GM12878 (cell line): ENCODE results near the gene ATF6B. TPM values are rescaled to one million over a fixed set of nuclear protein-coding genes. Genes with fewer than 3 reads are reported as not detected.

Source experiments
- ATAC-seq: fragments of 200-7000 bp; cut with Tn5 transposase; 3 replicates; pipeline ENCODE4 v1.9.1; 2020; ENCODE audit warnings: mild to moderate bottlenecking, moderate library complexity
- BruUV-seq: library from RNA; stranded (reverse); fragments of 400-500 nt; replicated peaks from 2 replicates; lab custom pipeline; 2021; lab: Mats Ljungman, UMichigan
- CTCF ChIA-PET: fragments of 300-600 bp; sonication (Branson Sonifier 250); formaldehyde crosslinking; extraction: SDS; loops from one replicate; lab custom pipeline; 2021; ENCODE audit warnings: inconsistent platforms; lab: Yijun Ruan, JAX
- POLR2A ChIA-PET: fragments of 350-600 bp; formaldehyde crosslinking; extraction: SDS; loops from one replicate; lab custom pipeline; 2021; ENCODE audit warnings: inconsistent platforms; lab: Charles Lee
- RAD21 ChIA-PET: fragments of 300-600 bp; sonication (Branson Sonifier 250); formaldehyde crosslinking; loops from one replicate; lab custom pipeline; 2023; ENCODE audit warnings: antibody characterized with exemption; ENCODE audit not compliant: unreplicated experiment; lab: Charles Lee
- SMC1A ChIA-PET: fragments of 300-600 bp; sonication (Branson Sonifier 250); formaldehyde crosslinking; loops from one replicate; lab custom pipeline; 2023; ENCODE audit not compliant: unreplicated experiment, uncharacterized antibody; lab: Charles Lee
- DNase-seq: peaks from one replicate; pipeline ENCODE4 v3.0.0-alpha.2; 2011; ENCODE audit warnings: low read depth, low spot score
- FAIRE-seq: peaks from 3 replicates; lab custom pipeline; 2011; peaks lifted over from hg19 to GRCh38; lab: Jason Lieb, UNC
- H2AFZ ChIP-seq: 2 replicates; pipeline ENCODE4 v1.6.0; 2011; ENCODE audit warnings: low read depth, low read length, control low read depth; ENCODE audit not compliant: control insufficient read depth
- H3K27ac ChIP-seq: 2 replicates; pipeline ENCODE4 v1.5.1; 2011; ENCODE audit warnings: control low read depth; ENCODE audit not compliant: control insufficient read depth, insufficient read depth
- H3K27me3 ChIP-seq, 2 experiments: replicated peaks in 1 of 2; 2 replicates each; pipeline versions ENCODE4 v1.6.0 to v1.6.1; 2011; ENCODE audit warnings: low read length in 1 of 2; ENCODE audit not compliant: control insufficient read depth in 2 of 2, insufficient read depth in 2 of 2
- H3K36me3 ChIP-seq, 2 experiments: 2 replicates each; pipeline ENCODE4 v1.5.1; 2011; ENCODE audit warnings: low read length in 1 of 2; ENCODE audit not compliant: control insufficient read depth in 2 of 2, insufficient read depth in 2 of 2
- H3K4me1 ChIP-seq: 2 replicates; pipeline ENCODE4 v1.6.1; 2011; ENCODE audit warnings: mild to moderate bottlenecking, low read length, moderate library complexity, mixed read lengths; ENCODE audit not compliant: control insufficient read depth, insufficient read depth
- H3K4me2 ChIP-seq: 2 replicates; pipeline ENCODE4 v1.6.0; 2011; ENCODE audit warnings: control low read depth; ENCODE audit not compliant: control insufficient read depth, insufficient read depth
- H3K4me3 ChIP-seq: fragments of 200-600 bp; sonication (generic); 2 replicates; pipeline ENCODE4 v1.5.1; 2016
- H3K79me2 ChIP-seq: 2 replicates; pipeline ENCODE4 v1.6.0; 2011; ENCODE audit warnings: low read length; ENCODE audit not compliant: control insufficient read depth, insufficient read depth
- H3K9ac ChIP-seq: 2 replicates; pipeline ENCODE4 v1.8.0; 2011; ENCODE audit warnings: low read length, control low read depth, mixed read lengths; ENCODE audit not compliant: control insufficient read depth, insufficient read depth
- H3K9me3 ChIP-seq: replicated peaks from 3 replicates; pipeline ENCODE4 v1.5.1; 2011; ENCODE audit warnings: mild to moderate bottlenecking, low read length; ENCODE audit not compliant: control insufficient read depth, insufficient read depth
- H4K20me1 ChIP-seq: 2 replicates; pipeline ENCODE4 v1.6.0; 2011; ENCODE audit not compliant: control insufficient read depth, insufficient read depth
- CBFB ChIP-seq: IDR thresholded peaks from 2 replicates; pipeline ENCODE4 v1.6.1; 2016; ENCODE audit warnings: antibody characterized with exemption, low read depth
- FOXM1 ChIP-seq: IDR thresholded peaks from 2 replicates; pipeline ENCODE4 v1.6.1; 2012; ENCODE audit warnings: low read depth, mild to moderate bottlenecking, inconsistent platforms, low read length, moderate library complexity
- SREBF2 ChIP-seq: IDR thresholded peaks from 2 replicates; pipeline ENCODE4 v1.6.1; 2012; ENCODE audit warnings: mild to moderate bottlenecking, low read length
- TARDBP ChIP-seq: IDR thresholded peaks from 2 replicates; pipeline ENCODE4 v1.6.1; 2016; ENCODE audit warnings: borderline replicate concordance
- WGBS: methylation state at CpG from one replicate; pipeline ENCODE4 v1.1.6; 2016; ENCODE audit warnings: low lambda C conversion rate; ENCODE audit not compliant: insufficient replicate concordance, insufficient coverage; ENCODE audit errors: missing lambda C conversion rate; 5-methylcytosine and 5-hydroxymethylcytosine counted together
- in situ Hi-C: fragments of 300-500 bp; cut with MboI; formaldehyde crosslinking; loops from 9 replicates; pipeline ENCODE4 v1.14.3; 2018; ENCODE audit warnings: mixed read lengths
- intact Hi-C: fragments of 100-400 bp; cut with micrococcal nuclease; formaldehyde crosslinking; loops from one replicate; pipeline ENCODE4 v1.14.2; 2022; ENCODE audit not compliant: unreplicated experiment
- polyA plus RNA-seq, 11 experiments: library from polyadenylated mRNA; depleted of rRNA in 4 of 11; unstranded in 6 of 11; stranded (reverse) in 5 of 11; fragments of >200 nt; fragmentation: Nextera tagmentation in 4 of 11; fragmentation: Illumina TruSeq in 1 of 11; extraction: Ambion mirVana in 4 of 11; extraction: Trizol in 1 of 11; gene quantifications; 1 replicate in 1 of 11; 2 replicates in 10 of 11; pipeline versions ENCODE4 v1.2.1 to v1.2.3, GENCODE V29; 2011 to 2016; ENCODE audit warnings: inconsistent platforms in 2 of 11, missing spikeins in 2 of 11, low read depth in 1 of 11
- total RNA-seq, 4 experiments: library from RNA; depleted of rRNA in 3 of 4; stranded (reverse); fragments of >200 nt in 3 of 4; fragmentation: Illumina TruSeq in 1 of 4; extraction: Trizol in 1 of 4; gene quantifications; 2 replicates each; pipeline versions ENCODE4 v1.2.1 to v1.2.3, GENCODE V29; 2013 to 2021
- TF ChIP-seq, protein P1 (sequence below): IDR thresholded peaks from 2 replicates; pipeline ENCODE4 v1.6.1; 2012; ENCODE audit warnings: low read depth, low read length, improper control_type of control experiment
- TF ChIP-seq, protein P2 (sequence below): fragments of 450-650 bp; IDR thresholded peaks from 2 replicates; pipeline ENCODE4 v1.6.1; 2018; ENCODE audit warnings: mild to moderate bottlenecking, low read depth, moderate library complexity; ENCODE audit not compliant: partially characterized antibody
- TF ChIP-seq, protein P3 (sequence below): IDR thresholded peaks from 2 replicates; pipeline ENCODE4 v1.6.1; 2012; ENCODE audit warnings: mild to moderate bottlenecking, low read depth, low read length

ATF6B gene
- total and polyA plus RNA-seq, 10 of the 15 experiments (the other 5 are each of a cell fraction or from before 2014, with no cell fraction given): 13.6 to 83.9 (median 44.0) TPM

DNA sequence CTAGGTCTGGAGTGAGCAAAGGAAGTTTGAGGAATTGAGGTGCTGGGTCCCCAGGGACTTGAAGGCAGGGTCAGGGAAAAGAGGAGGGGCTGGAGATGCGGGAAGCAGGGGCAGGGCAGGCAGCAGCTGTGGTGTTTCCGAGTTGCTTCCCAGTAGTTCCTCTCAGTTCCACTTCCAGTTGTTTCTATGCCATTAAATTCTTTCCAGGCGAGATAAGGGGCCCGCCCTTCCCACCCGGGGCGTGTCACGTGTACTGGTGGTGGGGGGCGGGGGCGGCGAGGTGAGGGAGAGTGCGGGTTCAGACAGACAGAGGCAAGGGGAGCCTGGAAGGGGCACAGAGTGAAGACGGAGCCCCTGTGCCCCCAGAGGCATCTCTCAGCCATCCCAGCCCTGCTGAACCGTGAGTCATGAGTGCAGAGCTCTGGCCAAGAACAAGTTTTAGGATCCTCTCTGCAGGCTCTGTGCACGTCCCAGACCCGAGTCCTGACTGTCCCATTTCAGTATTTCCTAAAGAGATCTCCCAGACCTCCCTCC is 19.9 kb downstream of the ATF6B start:
- no peaks in the 10 kb centered on the region for H3K9me3 ChIP-seq
- in situ Hi-C loops (no loop called here), intact Hi-C loops (no loop called here)
- ChIA-PET SMC1A (no interaction called here), RAD21 (no interaction called here), POLR2A (interaction anchor here (0.6 to 1.1 kb wide), 2 partner anchors 16 to 87 kb away, joined by 4 to 5 read pairs; no protein-coding TSS in a partner anchor)
- FAIRE-seq (no peak), DNase-seq (no peak), ATAC-seq (no peak; the same call in 1 of the 3 replicates)
- H3K9ac ChIP-seq: no peak overlapping the region
- H3K4me2 ChIP-seq: no peak overlapping the region
- no peaks in the 10 kb centered on the region for H4K20me1 ChIP-seq
- no peaks in the 10 kb centered on the region for H3K4me1 ChIP-seq
- TF ChIP-seq, protein P1, sequence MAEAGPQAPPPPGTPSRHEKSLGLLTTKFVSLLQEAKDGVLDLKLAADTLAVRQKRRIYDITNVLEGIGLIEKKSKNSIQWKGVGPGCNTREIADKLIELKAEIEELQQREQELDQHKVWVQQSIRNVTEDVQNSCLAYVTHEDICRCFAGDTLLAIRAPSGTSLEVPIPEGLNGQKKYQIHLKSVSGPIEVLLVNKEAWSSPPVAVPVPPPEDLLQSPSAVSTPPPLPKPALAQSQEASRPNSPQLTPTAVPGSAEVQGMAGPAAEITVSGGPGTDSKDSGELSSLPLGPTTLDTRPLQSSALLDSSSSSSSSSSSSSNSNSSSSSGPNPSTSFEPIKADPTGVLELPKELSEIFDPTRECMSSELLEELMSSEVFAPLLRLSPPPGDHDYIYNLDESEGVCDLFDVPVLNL: no peak
- TF ChIP-seq, protein P2, sequence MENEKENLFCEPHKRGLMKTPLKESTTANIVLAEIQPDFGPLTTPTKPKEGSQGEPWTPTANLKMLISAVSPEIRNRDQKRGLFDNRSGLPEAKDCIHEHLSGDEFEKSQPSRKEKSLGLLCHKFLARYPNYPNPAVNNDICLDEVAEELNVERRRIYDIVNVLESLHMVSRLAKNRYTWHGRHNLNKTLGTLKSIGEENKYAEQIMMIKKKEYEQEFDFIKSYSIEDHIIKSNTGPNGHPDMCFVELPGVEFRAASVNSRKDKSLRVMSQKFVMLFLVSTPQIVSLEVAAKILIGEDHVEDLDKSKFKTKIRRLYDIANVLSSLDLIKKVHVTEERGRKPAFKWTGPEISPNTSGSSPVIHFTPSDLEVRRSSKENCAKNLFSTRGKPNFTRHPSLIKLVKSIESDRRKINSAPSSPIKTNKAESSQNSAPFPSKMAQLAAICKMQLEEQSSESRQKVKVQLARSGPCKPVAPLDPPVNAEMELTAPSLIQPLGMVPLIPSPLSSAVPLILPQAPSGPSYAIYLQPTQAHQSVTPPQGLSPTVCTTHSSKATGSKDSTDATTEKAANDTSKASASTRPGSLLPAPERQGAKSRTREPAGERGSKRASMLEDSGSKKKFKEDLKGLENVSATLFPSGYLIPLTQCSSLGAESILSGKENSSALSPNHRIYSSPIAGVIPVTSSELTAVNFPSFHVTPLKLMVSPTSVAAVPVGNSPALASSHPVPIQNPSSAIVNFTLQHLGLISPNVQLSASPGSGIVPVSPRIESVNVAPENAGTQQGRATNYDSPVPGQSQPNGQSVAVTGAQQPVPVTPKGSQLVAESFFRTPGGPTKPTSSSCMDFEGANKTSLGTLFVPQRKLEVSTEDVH: no peak
- TF ChIP-seq CBFB (no peak), FOXM1 (no peak), SREBF2 (no peak), TARDBP (no peak)
- TF ChIP-seq, protein P3, sequence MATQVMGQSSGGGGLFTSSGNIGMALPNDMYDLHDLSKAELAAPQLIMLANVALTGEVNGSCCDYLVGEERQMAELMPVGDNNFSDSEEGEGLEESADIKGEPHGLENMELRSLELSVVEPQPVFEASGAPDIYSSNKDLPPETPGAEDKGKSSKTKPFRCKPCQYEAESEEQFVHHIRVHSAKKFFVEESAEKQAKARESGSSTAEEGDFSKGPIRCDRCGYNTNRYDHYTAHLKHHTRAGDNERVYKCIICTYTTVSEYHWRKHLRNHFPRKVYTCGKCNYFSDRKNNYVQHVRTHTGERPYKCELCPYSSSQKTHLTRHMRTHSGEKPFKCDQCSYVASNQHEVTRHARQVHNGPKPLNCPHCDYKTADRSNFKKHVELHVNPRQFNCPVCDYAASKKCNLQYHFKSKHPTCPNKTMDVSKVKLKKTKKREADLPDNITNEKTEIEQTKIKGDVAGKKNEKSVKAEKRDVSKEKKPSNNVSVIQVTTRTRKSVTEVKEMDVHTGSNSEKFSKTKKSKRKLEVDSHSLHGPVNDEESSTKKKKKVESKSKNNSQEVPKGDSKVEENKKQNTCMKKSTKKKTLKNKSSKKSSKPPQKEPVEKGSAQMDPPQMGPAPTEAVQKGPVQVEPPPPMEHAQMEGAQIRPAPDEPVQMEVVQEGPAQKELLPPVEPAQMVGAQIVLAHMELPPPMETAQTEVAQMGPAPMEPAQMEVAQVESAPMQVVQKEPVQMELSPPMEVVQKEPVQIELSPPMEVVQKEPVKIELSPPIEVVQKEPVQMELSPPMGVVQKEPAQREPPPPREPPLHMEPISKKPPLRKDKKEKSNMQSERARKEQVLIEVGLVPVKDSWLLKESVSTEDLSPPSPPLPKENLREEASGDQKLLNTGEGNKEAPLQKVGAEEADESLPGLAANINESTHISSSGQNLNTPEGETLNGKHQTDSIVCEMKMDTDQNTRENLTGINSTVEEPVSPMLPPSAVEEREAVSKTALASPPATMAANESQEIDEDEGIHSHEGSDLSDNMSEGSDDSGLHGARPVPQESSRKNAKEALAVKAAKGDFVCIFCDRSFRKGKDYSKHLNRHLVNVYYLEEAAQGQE: no peak
- TF ChIP-seq, all 136 proteins: peak for 0
- H3K27ac ChIP-seq: no peak overlapping the region
- no peaks in the 10 kb centered on the region for H3K36me3 ChIP-seq
- H3K79me2 ChIP-seq: no peaks in the 10 kb centered on the region
- H2AFZ ChIP-seq: no peak overlapping the region
- CTCF ChIA-PET: interaction anchor here (2.4 kb wide), 1 partner anchor 10 kb away, joined by 6 read pairs; no protein-coding TSS in a partner anchor
- WGBS: 0% methylated on average over 5 of the region's 15 CpGs
- peaks cover 0 to 4% of the 10 kb centered on the region in 2 experiments; a peak in 2 of 4 replicates for H3K27me3 ChIP-seq
- BruUV-seq: no TSS peak
- H3K4me3 ChIP-seq: no peak overlapping the region
